Upper lobe of left lung (tissue), 4 donors: ENCODE data around the gene LRRC36.

Source experiments
- CTCF ChIP-seq, 6 experiments: fragments of 450-650 bp in 4 of 6; fragments of 200-600 bp in 2 of 6; sonication (generic) in 2 of 6; IDR thresholded peaks; one replicate each; pipeline ENCODE4 v1.5.1; 2016 to 2019; ENCODE audit warnings: antibody characterized with exemption in 6 of 6
- POLR2A ChIP-seq, 4 donors: fragments of 450-650 bp; IDR thresholded peaks; one replicate each; pipeline ENCODE4 v1.5.1; 2016 to 2017; ENCODE audit warnings: antibody characterized with exemption in 4 of 4, mild to moderate bottlenecking in 2 of 4

GRCh38 chr16:67278773-67279295, 47.8 kb upstream of the LRRC36 start:
- TF ChIP-seq CTCF (IDR thresholded peaks at IDR 0.05) = no peak
- TF ChIP-seq POLR2A (IDR thresholded peaks at IDR 0.05) = no peak
